CD1c-positive myeloid dendritic cell (primary cell): ENCODE results near the gene RNASE13.

ENCODE experiments used
- DNase-seq: peaks from one replicate; pipeline ENCODE4 v3.0.0-alpha.2; 2016; ENCODE audit errors: extremely low spot score

Gene RNASE13, protein sequence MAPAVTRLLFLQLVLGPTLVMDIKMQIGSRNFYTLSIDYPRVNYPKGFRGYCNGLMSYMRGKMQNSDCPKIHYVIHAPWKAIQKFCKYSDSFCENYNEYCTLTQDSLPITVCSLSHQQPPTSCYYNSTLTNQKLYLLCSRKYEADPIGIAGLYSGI

DNA sequence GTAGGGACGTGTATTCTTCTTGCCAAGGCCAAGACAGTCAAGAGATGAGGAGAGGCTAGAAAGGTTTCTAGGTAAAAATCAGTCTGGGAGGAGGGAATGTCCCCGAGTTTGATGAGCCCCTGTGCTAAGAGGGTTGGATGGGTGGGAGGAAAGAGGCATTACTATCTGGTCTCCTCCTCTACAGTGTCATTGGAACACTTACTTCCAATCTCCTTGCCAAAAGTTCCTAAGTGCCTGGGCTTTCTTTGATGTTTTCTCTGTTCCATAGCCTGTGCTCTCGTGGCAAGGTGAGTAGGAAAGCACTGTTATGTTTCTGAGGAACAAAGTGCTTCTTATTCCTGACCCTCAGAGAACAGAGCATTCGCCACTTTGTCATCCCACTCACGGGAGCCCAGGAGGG, at the start of gene RNASE13:
RNASE13 (minus strand) TSS at position 101 of the 400 bp plus-strand sequence. CDS start 519 bp downstream, outside the sequence.
- DNase-seq, result no peak

DNA sequence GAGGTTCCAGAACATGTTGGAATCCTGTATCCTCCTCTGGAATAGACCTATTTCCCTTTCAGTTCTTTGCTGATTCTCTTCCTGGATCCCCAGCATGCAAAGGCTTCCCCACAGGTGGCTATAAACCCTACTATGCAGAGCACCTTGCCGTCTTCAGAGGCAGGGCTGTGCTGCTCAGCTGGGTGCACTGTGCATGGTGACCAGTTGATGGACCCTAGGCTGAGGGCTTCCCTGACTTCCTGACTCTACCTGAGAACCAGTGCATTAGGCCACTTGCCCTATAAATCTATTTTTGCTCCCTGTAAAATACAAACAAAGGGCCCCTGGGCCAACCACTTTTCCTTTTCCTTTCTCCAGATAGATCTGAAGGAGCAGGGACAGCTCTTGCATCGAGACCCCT, 49.8 kb upstream of the RNASE13 start:
- no peak for DNase-seq

DNA sequence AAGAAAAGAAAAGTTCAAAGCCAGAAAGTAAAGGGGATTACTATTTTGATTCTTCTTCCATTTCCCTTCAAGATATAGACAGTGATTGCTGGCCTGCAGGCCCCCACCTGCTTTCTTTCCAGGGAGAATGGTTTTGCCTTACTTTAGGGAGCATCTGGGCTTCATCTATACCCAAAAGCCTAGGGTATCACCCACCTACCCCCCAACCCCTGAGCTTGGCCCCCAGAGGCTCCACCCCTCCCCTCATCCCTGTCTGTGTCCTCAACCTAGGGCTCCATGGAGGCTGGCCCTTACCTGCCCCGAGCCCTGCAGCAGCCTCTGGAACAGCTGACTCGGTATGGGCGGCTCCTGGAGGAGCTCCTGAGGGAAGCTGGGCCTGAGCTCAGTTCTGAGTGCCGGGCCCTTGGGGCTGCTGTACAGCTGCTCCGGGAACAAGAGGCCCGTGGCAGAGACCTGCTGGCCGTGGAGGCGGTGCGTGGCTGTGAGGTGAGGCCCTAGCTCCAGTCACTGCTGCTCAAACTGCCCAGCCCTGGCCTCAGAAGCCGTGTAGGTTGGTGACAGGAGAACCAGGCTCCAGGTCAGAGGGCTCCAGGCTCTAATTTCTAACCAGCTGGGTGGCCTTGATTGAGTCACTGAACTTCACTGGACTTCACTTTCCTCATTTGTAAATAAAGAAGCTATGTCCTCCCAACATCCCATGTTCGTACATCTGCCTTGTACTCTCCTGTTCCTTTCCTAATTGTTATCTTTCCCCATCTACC, 49.1 kb upstream of the RNASE13 start:
- no peak for DNase-seq

- DNase-seq, result no peak
These were observed 47.0 kb upstream of the RNASE13 start for GRCh38 chr14:21081521-21082142.

DNA sequence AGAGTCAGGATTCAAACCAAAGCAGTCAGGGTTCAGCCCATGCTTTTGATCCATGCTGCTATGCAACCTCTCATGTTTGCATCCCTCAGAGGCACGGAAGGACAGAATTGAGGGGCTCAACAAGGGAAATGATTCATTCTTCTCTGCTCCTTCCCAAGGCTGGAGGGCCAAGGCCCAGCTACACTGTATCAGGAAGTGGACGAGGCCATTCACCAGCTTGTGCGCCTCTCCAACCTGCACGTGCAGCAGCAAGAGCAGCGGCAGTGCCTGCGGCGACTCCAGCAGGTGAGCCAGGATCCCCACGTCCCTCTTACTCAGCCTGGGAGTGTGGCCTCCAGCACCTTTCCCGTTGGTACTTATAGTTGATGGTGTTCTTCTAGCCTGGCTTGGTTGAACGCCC, 44.1 kb upstream of the RNASE13 start:
- no peak for DNase-seq

- no peak for DNase-seq
These were observed 43.7 kb upstream of the RNASE13 start for GRCh38 chr14:21078287-21078686.

DNA sequence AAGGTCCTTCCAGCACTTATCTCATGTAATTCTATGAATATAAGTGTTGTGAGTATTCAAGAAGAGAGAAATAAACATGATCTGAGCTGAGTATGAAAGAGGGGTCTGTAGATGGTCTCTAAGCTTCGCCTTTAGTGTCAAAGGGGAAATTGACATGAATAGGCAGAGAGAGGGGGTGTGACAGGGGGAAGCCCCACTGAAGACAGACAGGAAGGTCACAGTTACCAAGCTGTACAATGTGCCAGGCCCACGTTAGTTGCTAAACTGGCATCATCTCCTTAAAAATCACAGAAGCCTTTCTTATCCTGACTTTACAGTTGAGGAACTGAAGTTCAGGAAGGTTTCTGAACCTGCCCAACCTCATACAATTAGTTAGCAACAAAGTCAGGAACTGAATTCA, 43.1 kb upstream of the RNASE13 start:
- no peak for DNase-seq

DNA sequence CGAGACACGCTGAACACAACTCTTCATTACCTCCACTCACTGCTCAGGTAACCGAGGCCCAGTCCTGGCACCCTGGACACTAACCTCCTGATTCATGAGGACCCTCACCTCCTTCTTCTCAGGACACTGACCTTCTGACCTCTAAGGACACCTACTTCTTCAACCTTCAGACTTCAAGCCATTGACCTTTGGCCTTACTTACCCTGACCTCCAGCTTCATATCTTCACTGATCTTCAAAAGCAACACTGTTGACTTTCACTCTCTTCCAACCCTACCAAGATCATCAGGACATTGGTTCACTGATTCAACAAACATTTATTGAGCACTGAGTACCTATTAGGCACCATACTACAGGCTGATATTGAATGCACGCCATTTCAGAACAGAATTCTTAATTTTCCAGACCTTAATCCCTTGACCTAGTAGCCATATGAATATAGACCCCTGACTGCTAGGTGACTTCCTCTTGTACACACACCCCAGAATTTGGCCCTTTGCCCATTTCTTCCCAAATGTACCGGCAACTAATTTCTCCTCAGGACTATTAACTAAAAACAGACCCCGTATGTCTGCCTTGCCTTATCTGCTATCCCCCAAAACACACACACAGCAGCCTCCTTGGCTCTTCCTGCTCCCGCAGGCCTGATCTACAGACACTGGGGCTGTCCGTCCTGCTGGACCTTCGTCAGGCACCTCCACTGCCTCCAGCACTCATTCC, 41.3 kb upstream of the RNASE13 start:
- DNase-seq, result no peak

- DNase-seq, result no peak
These were observed 40.0 kb upstream of the RNASE13 start for GRCh38 chr14:21074398-21075272.

- DNase-seq, result no peak
These were observed 39.3 kb upstream of the RNASE13 start for GRCh38 chr14:21073921-21074320.

DNA sequence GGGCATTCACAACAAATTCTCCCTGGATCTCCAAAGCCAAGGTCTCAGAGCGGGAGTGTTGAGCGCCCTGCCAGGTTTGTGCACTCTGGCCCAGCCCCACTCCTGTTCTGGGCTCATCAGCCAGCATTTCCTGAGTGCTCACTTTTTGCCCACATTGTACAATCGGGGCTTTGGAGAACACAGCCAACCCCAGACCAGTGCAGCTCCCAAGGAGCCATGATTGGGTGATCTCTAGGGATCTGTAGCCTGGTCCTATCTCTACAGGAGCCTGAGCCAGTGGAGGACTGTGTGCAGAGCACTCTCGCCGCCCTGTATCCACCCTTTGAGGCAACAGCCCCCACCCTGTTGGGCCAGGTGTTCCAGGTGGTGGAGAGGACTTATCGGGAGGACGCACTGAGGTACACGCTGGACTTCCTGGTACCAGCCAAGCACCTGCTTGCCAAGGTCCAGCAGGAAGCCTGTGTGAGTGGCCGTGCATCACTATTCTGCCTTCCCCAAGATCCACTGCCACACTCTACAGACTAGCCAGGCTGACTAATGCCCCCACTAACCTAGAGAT, 38.3 kb upstream of the RNASE13 start:
- DNase-seq, result no peak

GRCh38 chr14:21072031-21072473, 37.4 kb upstream of the RNASE13 start:
- peak; percentile 82 for DNase-seq

DNA sequence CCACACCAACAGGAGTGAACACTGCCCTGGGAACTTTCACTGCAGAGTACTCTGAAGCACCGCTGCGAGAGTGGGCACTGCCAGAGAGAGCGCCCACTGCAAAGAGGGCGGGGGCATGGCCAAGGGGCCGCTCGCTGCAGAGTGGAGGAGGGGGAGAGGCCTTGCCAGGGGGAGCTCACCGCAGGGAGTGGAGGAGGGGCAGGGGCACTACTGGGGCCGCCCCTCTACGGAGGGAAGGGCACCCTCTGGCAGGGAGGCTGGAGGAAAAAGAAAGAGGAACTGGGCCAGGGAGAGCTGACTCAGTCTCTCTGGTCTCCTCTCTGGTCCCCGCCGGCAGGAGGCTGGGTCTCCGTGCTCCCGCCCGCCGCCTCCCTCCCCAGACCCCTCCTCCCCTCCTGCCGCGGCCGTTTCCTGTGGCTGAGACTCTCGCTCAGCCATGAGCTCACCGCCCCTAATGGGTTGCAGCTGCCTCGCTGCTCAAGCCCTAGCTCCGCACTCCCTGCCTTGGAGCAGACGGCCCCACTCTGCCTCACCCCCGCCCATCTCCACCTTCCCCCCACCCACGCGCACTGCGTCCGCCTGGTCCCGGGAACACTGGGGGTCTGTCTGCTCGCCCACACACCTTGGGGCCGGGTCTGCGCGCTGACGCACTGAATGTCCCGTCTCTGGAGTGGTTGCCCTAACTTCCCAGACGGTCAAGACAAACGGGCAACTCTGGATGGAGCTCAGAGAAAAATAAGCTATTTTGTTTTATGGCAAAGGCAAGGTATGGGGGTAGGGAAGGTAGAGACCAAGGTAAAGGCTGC, 36.8 kb upstream of the RNASE13 start:
- DNase-seq, result peak; percentile 85

GRCh38 chr14:21070610-21071224, 36.1 kb upstream of the RNASE13 start:
- DNase-seq, result peak; percentile 67

- DNase-seq, result peak; percentile 60
These were observed 35.5 kb upstream of the RNASE13 start, which contains the start of gene ARHGEF40 for GRCh38 chr14:21070083-21070609. Gene ARHGEF40 (plus strand): TSS chr14:21070304. CDS start chr14:21070397, 93 bp downstream.

GRCh38 chr14:21069388-21070082, 34.9 kb upstream of the RNASE13 start:
- DNase-seq, result no peak

DNA sequence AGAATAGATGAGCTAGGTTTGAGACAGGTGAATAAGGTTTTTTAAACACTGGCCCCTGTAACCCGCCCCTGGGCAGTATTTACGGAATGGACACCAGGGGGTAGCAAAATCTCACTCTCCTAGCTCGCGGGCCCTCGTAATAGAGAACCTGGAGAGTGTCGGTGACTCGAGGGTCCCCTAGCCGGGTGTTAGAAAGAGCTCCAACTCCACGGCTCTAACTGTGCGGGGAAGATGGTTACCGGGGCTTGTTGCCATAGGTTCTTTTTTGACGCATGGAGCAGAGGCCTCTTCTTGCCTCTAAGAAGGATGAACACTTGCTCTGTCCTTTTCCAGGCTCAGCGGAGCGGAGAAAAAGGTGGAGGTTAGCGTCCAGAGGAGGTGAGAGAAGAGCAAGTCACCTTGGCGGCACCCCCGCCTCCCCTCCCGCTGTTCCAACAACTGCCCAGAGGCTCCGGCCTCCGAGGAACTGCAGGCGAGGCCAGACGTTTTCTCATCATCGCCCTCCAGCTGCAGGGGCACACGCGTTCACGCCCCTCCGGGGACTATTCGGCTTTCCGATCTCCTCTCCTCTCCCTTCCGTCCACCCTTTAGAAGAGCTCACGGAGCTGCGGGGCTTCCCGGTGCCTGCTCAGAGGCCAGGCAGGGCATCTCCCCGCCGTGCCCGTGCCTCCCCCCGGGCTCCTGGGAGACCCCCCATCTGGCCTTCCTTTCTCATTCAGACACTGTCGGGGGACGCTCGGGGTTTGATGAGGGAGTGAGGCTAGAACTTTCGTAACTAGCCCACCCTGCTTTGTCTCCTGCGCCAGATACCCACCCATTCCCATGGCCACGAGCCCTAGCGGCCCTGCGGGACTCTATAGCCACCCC, 34.1 kb upstream of the RNASE13 start:
- DNase-seq, result peak; percentile 77
